Limb (tissue), 2 donors: ENCODE measurements around the gene PSEN1.

Experiments
- DNase-seq, 2 donors: peaks; one replicate each; pipeline ENCODE4 v3.0.0-alpha.2; 2016; ENCODE audit errors: extremely low spot score in 2 of 2

Gene PSEN1

GRCh38 chr14:73272393-73272792 lies 136.1 kb downstream of the PSEN1 start:
- DNase-seq, result no peak
